Esophagus squamous epithelium (tissue), 5 donors: ENCODE data around the gene SWSAP1. TPM values are rescaled to one million over a fixed set of nuclear protein-coding genes. Genes with fewer than 3 reads are reported as not detected.
"Not testable (repeated sequence)": the region's sequence is repeated elsewhere in the genome, so short reads cannot be mapped to it uniquely, and the experiment has no call there.

Experiments used
- DNase-seq: peaks from one replicate; lab custom pipeline; 2025; lab: John Stamatoyannopoulos, UW
- H3K27ac ChIP-seq, 4 donors: fragments of 200-600 bp; sonication (generic); one replicate each; pipeline ENCODE4 v1.5.1; 2016 to 2019; ENCODE audit warnings: mild to moderate bottlenecking in 1 of 4
- H3K27me3 ChIP-seq, 4 donors: fragments of 200-600 bp; sonication (generic); 1 replicate in 3 of 4; 2 replicates in 1 of 4; pipeline versions ENCODE4 v1.5.1 to v1.6.0; 2017 to 2021; ENCODE audit warnings: antibody characterized with exemption in 1 of 4
- H3K36me3 ChIP-seq, 3 donors: fragments of 200-600 bp; sonication (generic); one replicate each; pipeline ENCODE4 v1.5.1; 2016 to 2019
- H3K4me1 ChIP-seq, 3 donors: fragments of 200-600 bp; sonication (generic); one replicate each; pipeline ENCODE4 v1.5.1; 2017 to 2019
- H3K4me3 ChIP-seq, 4 donors: fragments of 200-600 bp; sonication (generic); 1 replicate in 3 of 4; 2 replicates in 1 of 4; pipeline ENCODE4 v1.5.1; 2016 to 2019; ENCODE audit warnings: mild to moderate bottlenecking in 2 of 4, moderate library complexity in 1 of 4
- H3K9me3 ChIP-seq, 3 donors: fragments of 200-600 bp; sonication (generic); one replicate each; pipeline ENCODE4 v1.5.1; 2016 to 2019
- POLR2A ChIP-seq, 4 donors: fragments of 450-650 bp; IDR thresholded peaks; one replicate each; pipeline ENCODE4 v1.6.1; 2017; ENCODE audit warnings: antibody characterized with exemption in 4 of 4, mild to moderate bottlenecking in 4 of 4, moderate library complexity in 3 of 4
- WGBS, 2 donors: methylation state at CpG; one replicate each; pipeline ENCODE4 v1.1.5; 2018; 5-methylcytosine and 5-hydroxymethylcytosine counted together
- intact Hi-C: fragments of 100-400 bp; cut with DNase I; formaldehyde crosslinking; loops from one replicate; pipeline ENCODE4 v1.15.0; 2022
- total RNA-seq, 4 donors: library from RNA; depleted of rRNA; stranded (reverse); fragments of >200 nt; gene quantifications; one replicate each; pipeline ENCODE4 v1.1.0, GENCODE V29; 2016
- TF ChIP-seq, protein P1 (sequence below), 6 experiments: fragments of 450-650 bp in 4 of 6; fragments of 200-600 bp in 2 of 6; sonication (generic) in 2 of 6; IDR thresholded peaks; one replicate each; pipeline ENCODE4 v1.5.1; 2016 to 2019; ENCODE audit warnings: antibody characterized with exemption in 6 of 6, mild to moderate bottlenecking in 4 of 6, moderate library complexity in 4 of 6
- donor health status: DM: yes; HTN: yes; CAD: no.

The SWSAP1 gene
- total RNA-seq, 4 donors from 2014 or later: 1.0 to 2.9 (median 1.3) TPM

DNA sequence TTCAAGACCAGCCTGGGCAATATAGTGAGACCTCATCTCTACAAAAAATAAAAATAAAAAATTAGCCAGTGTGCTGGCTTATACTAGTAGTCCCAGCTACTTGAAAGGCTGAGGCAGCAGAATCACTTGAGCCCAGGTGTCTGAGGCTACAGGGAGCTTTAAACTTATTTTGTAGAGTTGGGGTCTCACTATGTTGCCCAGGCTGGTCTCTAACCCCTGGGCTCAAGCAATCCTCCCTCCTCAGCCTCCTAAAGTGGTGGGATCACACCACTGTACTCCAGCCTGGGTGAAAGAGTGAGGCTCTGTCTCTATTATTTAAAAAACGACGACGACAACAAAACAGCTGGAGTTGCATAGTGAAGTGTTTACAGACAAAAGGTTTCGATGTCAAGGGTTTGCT lies 43.0 kb upstream of the SWSAP1 start:
- Histone ChIP-seq H3K27me3 (no peaks in the 10 kb centered on the region), H3K36me3 (peaks cover 41 to 100% (median 61%) of the 10 kb centered on the region in 3 donors), H3K4me1 (no peaks in the 10 kb centered on the region), H3K4me3 (no peak overlapping the region), H3K9me3 (no peaks in the 10 kb centered on the region), H3K27ac (peak overlapping the region in 1 of 4 donors; percentile 21)
- DNase-seq: no peak
- WGBS, 2 donors: 64 to 75% methylated on average over 4 of the region's 4 CpGs
- no peak for TF ChIP-seq POLR2A (IDR thresholded peaks at IDR 0.05)
- TF ChIP-seq, protein P1, sequence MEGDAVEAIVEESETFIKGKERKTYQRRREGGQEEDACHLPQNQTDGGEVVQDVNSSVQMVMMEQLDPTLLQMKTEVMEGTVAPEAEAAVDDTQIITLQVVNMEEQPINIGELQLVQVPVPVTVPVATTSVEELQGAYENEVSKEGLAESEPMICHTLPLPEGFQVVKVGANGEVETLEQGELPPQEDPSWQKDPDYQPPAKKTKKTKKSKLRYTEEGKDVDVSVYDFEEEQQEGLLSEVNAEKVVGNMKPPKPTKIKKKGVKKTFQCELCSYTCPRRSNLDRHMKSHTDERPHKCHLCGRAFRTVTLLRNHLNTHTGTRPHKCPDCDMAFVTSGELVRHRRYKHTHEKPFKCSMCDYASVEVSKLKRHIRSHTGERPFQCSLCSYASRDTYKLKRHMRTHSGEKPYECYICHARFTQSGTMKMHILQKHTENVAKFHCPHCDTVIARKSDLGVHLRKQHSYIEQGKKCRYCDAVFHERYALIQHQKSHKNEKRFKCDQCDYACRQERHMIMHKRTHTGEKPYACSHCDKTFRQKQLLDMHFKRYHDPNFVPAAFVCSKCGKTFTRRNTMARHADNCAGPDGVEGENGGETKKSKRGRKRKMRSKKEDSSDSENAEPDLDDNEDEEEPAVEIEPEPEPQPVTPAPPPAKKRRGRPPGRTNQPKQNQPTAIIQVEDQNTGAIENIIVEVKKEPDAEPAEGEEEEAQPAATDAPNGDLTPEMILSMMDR (IDR thresholded peaks at IDR 0.05): no peak
- intact Hi-C loops: no loop called here

DNA sequence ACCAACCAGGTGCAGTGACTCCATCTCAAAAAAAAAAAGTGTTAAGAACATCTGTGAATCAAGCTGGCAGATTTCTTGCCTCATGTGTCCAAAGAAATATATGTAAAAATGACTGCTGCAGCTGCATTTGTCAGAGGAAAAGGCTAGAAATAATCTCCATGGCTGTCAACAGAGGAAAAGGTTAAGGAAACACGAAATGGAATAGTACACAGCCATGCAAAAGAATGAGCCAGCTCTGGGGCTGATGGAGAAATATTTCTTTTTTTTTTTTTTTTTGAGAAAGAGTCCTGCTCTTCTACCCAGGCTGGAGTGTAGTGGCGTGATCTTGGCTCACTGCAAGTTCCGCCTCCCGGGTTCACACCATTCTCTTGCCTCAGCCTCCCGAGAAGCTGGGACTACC lies 41.6 kb upstream of the SWSAP1 start:
- H3K27me3 ChIP-seq: no peaks in the 10 kb centered on the region
- intact Hi-C loops: no loop called here
- no peak overlapping the region for H3K4me3 ChIP-seq
- no peak for DNase-seq
- peaks cover under 1 to 10% (median 1%) of the 10 kb centered on the region in 3 donors for H3K4me1 ChIP-seq
- TF ChIP-seq, protein P1 (IDR thresholded peaks at IDR 0.05): no peak
- TF ChIP-seq POLR2A (IDR thresholded peaks at IDR 0.05): no peak
- H3K9me3 ChIP-seq: no peaks in the 10 kb centered on the region
- no peak overlapping the region for H3K27ac ChIP-seq
- peaks cover 44 to 100% (median 67%) of the 10 kb centered on the region in 3 donors for H3K36me3 ChIP-seq
- 94 to 95% methylated on average over 4 to 5 of the region's 5 CpGs for WGBS, 2 donors

DNA sequence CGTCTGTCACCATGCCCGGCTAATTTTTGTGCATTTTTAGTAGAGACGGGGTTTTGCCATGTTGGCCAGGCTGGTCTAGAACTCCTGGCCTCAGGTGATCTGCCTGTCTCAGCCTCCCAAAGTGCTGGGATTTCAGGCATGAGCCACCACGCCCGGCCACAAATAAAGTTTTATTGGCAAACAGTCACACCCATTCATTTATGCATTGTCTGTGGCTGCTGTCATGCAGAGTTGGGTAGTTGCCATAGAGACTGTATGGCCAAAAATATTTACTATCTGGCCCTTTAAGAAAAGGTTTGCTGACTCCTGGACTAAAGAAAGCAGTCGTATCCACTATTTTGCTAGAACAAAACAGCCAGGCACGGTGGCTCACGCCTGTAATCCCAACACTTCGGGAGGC lies 40.6 kb upstream of the SWSAP1 start:
- Histone ChIP-seq H3K36me3 (peaks cover 44 to 91% (median 58%) of the 10 kb centered on the region in 3 donors), H3K4me1 (peaks cover 11 to 20% (median 11%) of the 10 kb centered on the region in 3 donors)
- 71 to 80% methylated on average over 1 to 7 of the region's 9 CpGs for WGBS, 2 donors
- H3K27me3 ChIP-seq, H3K9me3 ChIP-seq, H3K27ac ChIP-seq, H3K4me3 ChIP-seq, intact Hi-C loops, DNase-seq: not testable (repeated sequence)

DNA sequence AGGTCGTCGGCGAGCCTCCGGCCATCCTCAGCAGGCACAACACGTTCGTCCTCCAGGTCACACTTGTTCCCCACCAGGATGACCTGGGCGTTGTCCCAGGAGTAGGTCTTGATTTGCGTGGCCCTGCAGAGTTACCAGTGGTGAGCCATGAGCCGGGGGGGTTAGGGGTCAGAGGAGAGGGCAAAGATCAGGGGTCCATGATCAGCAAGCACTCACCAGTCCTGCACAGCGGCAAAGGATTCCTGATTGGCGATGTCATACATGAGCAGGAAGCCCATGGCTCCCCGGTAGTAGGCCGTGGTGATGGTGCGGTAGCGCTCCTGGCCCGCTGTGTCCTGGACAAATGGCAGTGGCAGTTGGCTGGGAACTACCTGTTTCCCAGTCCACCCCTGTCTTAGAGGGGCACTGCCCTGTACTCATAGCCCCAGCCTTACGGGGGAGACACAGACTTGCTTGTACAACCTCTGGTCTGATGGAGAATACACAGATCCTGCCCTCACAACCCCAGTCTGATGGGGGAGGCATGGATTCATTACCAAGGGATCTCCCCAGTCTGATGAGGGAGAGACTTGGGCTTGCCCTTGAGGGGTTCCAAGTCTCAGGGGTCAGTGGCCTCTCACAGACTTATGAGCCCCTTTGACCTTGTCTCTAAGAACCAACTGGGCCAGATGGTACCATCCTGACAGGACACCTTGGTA lies 38.9 kb upstream of the SWSAP1 start:
- H3K4me3 ChIP-seq: no peak overlapping the region
- 97% methylated on average over 8 of the region's 17 CpGs; no CpG with 5 or more reads in 1 of the 2 donors for WGBS, 2 donors
- TF ChIP-seq, protein P1 (IDR thresholded peaks at IDR 0.05): no peak
- no peak for TF ChIP-seq POLR2A (IDR thresholded peaks at IDR 0.05)
- no peaks in the 10 kb centered on the region for H3K27me3 ChIP-seq
- intact Hi-C loops: no loop called here
- H3K9me3 ChIP-seq: no peaks in the 10 kb centered on the region
- peaks cover 44 to 73% (median 56%) of the 10 kb centered on the region in 3 donors for H3K36me3 ChIP-seq
- no peak overlapping the region for H3K27ac ChIP-seq
- peaks cover 15 to 37% (median 15%) of the 10 kb centered on the region in 3 donors for H3K4me1 ChIP-seq
- no peak for DNase-seq

DNA sequence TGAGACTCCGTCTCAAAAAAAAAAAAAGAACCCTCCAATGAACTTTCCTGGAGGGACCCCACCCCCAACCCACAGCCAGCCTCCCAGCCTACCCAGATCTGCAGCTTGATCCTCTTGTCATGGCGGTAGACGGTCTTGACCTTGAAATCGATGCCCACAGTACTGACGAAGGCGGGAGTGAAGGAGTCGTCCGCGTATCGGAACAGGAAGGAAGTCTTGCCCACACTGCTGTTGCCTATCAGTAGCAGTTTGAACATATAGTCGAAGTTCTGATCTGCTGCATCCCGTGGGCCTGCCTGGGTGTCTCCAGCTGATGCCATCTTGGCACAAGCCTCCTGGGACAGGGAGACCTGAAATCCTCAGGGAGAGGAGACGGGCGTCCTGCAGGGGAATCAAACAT lies 37.4 kb upstream of the SWSAP1 start:
- Histone ChIP-seq H3K36me3 (peaks cover 42 to 67% (median 49%) of the 10 kb centered on the region in 3 donors), H3K4me3 (no peak overlapping the region)

More for the DNA sequence above, 37.4 kb upstream of the SWSAP1 start:
- intact Hi-C loops: no loop called here
- TF ChIP-seq, protein P1 (IDR thresholded peaks at IDR 0.05): no peak
- no peak for TF ChIP-seq POLR2A (IDR thresholded peaks at IDR 0.05)
- WGBS, 2 donors: 77 to 78% methylated on average over 11 to 13 of the region's 14 CpGs
- Histone ChIP-seq H3K9me3 (no peaks in the 10 kb centered on the region), H3K27me3 (no peaks in the 10 kb centered on the region), H3K4me1 (peaks cover 15 to 37% (median 15%) of the 10 kb centered on the region in 3 donors), H3K27ac (no peak overlapping the region)
- DNase-seq: no peak
